ENCODE measurements around the gene RIT2. TPM values are rescaled to one million over a fixed set of nuclear protein-coding genes. Genes with fewer than 3 reads are reported as not detected.

Gene RIT2
- total RNA-seq, 4 donors from 2014 or later, result not detected

- no peak for TF ChIP-seq CTCF (IDR thresholded peaks at IDR 0.05; ENCODE audit: low read depth)
These were observed 157.1 kb downstream of the RIT2 start for GRCh38 chr18:42958353-42958752.

DNA sequence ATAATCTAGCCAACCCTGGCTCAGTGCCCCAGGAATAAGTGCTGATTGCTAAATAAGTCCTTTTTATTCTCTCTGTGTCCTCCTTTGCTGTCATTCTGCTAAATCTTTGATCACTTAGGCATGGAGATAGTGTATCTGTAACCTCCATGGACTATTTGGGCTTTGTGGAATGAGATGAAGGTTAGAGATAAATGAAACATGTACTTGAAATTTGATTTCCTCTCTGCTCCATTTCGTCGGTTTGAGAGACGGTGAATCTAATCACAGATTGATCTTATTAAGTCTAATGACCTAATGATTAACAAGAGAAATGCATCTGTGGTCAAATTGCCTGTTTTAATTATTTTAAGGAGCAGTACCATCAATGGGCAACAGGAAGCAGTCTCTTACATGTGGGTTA is 159.2 kb downstream of the RIT2 start:
- no peak for TF ChIP-seq CTCF (IDR thresholded peaks at IDR 0.05; ENCODE audit: low read depth)

GRCh38 chr18:42954887-42955286 is 160.6 kb downstream of the RIT2 start:
- TF ChIP-seq CTCF (IDR thresholded peaks at IDR 0.05; ENCODE audit: low read depth), result no peak

DNA sequence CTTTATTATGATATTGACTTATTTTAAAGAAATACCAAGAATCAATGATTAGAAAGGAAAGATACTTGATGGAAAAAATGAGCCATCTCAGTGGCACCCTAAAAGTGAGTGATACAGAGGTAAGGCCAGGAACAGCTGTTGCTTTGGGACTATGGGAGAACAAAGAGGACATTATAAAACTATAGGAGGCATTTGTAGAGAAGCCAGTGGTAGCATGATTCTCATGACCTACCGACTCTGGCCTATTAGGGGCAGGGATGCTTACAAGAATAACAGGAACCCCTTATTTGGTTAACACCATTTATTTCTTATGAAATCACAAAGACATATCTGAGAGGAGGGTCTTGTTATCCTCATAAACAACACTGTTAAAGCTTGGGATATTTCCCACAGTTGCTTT is 162.2 kb downstream of the RIT2 start:
- TF ChIP-seq CTCF (IDR thresholded peaks at IDR 0.05; ENCODE audit: low read depth), result no peak

- no peak for TF ChIP-seq CTCF (IDR thresholded peaks at IDR 0.05; ENCODE audit: low read depth)
These were observed 164.8 kb downstream of the RIT2 start for GRCh38 chr18:42950732-42951131.

- no peak for TF ChIP-seq CTCF (IDR thresholded peaks at IDR 0.05; ENCODE audit: low read depth)
These were observed 166.7 kb downstream of the RIT2 start for GRCh38 chr18:42948831-42949230.

- TF ChIP-seq CTCF (IDR thresholded peaks at IDR 0.05; ENCODE audit: low read depth), result no peak
These were observed 173.6 kb downstream of the RIT2 start for GRCh38 chr18:42941860-42942259.

All from subcutaneous adipose tissue (tissue), 4 donors.